ENCODE results near the gene GTF3C4. TPM values are rescaled to one million over a fixed set of nuclear protein-coding genes. Genes with fewer than 3 reads are reported as not detected.

GTF3C4 gene
- total and polyA plus RNA-seq, 2 experiments from 2014 or later, result 9.5 to 39.6 TPM

DNA sequence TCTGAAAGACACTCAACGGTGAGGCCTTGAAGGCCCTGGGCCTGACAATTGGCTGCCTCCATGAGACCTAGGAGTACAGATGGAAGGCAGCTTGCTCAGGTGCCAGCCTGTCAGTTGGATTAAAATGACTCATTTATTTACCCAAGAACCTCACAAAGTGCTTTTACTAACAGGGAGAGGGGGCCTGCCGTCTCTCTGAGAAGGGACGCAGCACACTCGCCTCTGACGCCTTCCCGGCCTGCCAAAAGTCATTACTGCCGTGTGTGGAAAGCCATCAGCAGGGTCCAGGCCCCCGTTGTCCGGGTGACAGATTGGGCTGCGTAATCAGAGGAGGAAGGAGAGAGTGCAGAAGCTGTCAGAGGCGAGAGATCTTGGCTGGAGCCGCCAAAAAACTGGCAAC is 32.9 kb upstream of the GTF3C4 start:
- H3K36me3 ChIP-seq (ENCODE audit: insufficient read depth), result 0 out of 2 replicates have a peak, but pooled peaks cover 6% of the 10 kb centered on the region
- H3K79me2 ChIP-seq (replicated peaks; ENCODE audit: insufficient read depth), result no peaks in the 10 kb centered on the region
- no peak overlapping the region for H3K4me3 Mint-ChIP-seq
- no peak overlapping the region for H2AFZ ChIP-seq
- no peak overlapping the region for H3K27ac ChIP-seq (ENCODE audit: low read depth)
- H3K4me1 Mint-ChIP-seq, result no peaks in the 10 kb centered on the region
- no peaks in the 10 kb centered on the region for H3K4me1 ChIP-seq (ENCODE audit: insufficient read depth)
- no peaks in the 10 kb centered on the region for H3K27me3 Mint-ChIP-seq (ENCODE audit: insufficient read depth, low read depth, poor library complexity)
- H4K20me1 ChIP-seq (replicated peaks; ENCODE audit: insufficient read depth), result peaks cover 10% of the 10 kb centered on the region; the same call in 1 of the 2 replicates
- H3K9me2 ChIP-seq (ENCODE audit: insufficient read depth), result no peaks in the 10 kb centered on the region
- H3K36me3 Mint-ChIP-seq (ENCODE audit: low read depth), result peaks cover 45% of the 10 kb centered on the region
- no peaks in the 10 kb centered on the region for H3F3A ChIP-seq (replicated peaks; ENCODE audit: low read depth)
- DNase-seq (ENCODE audit: low spot score) (no peak), ATAC-seq (no peak)
- H3K4me3 ChIP-seq, result no peak overlapping the region
- H3K9me3 Mint-ChIP-seq, result no peaks in the 10 kb centered on the region
- no peaks in the 10 kb centered on the region for H3K27me3 ChIP-seq (ENCODE audit: insufficient read depth)
- H3K4me2 ChIP-seq, result no peak overlapping the region
- H3K27ac Mint-ChIP-seq, result no peak overlapping the region
- TF ChIP-seq EZH2 (IDR thresholded peaks at IDR 0.05; ENCODE audit: low read depth, unreplicated experiment), result no peak
- TF ChIP-seq, protein P1, sequence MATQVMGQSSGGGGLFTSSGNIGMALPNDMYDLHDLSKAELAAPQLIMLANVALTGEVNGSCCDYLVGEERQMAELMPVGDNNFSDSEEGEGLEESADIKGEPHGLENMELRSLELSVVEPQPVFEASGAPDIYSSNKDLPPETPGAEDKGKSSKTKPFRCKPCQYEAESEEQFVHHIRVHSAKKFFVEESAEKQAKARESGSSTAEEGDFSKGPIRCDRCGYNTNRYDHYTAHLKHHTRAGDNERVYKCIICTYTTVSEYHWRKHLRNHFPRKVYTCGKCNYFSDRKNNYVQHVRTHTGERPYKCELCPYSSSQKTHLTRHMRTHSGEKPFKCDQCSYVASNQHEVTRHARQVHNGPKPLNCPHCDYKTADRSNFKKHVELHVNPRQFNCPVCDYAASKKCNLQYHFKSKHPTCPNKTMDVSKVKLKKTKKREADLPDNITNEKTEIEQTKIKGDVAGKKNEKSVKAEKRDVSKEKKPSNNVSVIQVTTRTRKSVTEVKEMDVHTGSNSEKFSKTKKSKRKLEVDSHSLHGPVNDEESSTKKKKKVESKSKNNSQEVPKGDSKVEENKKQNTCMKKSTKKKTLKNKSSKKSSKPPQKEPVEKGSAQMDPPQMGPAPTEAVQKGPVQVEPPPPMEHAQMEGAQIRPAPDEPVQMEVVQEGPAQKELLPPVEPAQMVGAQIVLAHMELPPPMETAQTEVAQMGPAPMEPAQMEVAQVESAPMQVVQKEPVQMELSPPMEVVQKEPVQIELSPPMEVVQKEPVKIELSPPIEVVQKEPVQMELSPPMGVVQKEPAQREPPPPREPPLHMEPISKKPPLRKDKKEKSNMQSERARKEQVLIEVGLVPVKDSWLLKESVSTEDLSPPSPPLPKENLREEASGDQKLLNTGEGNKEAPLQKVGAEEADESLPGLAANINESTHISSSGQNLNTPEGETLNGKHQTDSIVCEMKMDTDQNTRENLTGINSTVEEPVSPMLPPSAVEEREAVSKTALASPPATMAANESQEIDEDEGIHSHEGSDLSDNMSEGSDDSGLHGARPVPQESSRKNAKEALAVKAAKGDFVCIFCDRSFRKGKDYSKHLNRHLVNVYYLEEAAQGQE (IDR thresholded peaks at IDR 0.05; ENCODE audit: unreplicated experiment), result no peak
- no peak for TF ChIP-seq JUNB (IDR thresholded peaks at IDR 0.05; ENCODE audit: unreplicated experiment)
- no peak for TF ChIP-seq STAT1 (IDR thresholded peaks at IDR 0.05; ENCODE audit: unreplicated experiment)
- TF ChIP-seq, protein P2, sequence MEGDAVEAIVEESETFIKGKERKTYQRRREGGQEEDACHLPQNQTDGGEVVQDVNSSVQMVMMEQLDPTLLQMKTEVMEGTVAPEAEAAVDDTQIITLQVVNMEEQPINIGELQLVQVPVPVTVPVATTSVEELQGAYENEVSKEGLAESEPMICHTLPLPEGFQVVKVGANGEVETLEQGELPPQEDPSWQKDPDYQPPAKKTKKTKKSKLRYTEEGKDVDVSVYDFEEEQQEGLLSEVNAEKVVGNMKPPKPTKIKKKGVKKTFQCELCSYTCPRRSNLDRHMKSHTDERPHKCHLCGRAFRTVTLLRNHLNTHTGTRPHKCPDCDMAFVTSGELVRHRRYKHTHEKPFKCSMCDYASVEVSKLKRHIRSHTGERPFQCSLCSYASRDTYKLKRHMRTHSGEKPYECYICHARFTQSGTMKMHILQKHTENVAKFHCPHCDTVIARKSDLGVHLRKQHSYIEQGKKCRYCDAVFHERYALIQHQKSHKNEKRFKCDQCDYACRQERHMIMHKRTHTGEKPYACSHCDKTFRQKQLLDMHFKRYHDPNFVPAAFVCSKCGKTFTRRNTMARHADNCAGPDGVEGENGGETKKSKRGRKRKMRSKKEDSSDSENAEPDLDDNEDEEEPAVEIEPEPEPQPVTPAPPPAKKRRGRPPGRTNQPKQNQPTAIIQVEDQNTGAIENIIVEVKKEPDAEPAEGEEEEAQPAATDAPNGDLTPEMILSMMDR (conservative IDR thresholded peaks at IDR 0.05; ENCODE audit: low read depth in 2 of 2), result no peak
- no peak for TF ChIP-seq NANOG (IDR thresholded peaks at IDR 0.05; ENCODE audit: borderline replicate concordance)
- TF ChIP-seq, protein P3, sequence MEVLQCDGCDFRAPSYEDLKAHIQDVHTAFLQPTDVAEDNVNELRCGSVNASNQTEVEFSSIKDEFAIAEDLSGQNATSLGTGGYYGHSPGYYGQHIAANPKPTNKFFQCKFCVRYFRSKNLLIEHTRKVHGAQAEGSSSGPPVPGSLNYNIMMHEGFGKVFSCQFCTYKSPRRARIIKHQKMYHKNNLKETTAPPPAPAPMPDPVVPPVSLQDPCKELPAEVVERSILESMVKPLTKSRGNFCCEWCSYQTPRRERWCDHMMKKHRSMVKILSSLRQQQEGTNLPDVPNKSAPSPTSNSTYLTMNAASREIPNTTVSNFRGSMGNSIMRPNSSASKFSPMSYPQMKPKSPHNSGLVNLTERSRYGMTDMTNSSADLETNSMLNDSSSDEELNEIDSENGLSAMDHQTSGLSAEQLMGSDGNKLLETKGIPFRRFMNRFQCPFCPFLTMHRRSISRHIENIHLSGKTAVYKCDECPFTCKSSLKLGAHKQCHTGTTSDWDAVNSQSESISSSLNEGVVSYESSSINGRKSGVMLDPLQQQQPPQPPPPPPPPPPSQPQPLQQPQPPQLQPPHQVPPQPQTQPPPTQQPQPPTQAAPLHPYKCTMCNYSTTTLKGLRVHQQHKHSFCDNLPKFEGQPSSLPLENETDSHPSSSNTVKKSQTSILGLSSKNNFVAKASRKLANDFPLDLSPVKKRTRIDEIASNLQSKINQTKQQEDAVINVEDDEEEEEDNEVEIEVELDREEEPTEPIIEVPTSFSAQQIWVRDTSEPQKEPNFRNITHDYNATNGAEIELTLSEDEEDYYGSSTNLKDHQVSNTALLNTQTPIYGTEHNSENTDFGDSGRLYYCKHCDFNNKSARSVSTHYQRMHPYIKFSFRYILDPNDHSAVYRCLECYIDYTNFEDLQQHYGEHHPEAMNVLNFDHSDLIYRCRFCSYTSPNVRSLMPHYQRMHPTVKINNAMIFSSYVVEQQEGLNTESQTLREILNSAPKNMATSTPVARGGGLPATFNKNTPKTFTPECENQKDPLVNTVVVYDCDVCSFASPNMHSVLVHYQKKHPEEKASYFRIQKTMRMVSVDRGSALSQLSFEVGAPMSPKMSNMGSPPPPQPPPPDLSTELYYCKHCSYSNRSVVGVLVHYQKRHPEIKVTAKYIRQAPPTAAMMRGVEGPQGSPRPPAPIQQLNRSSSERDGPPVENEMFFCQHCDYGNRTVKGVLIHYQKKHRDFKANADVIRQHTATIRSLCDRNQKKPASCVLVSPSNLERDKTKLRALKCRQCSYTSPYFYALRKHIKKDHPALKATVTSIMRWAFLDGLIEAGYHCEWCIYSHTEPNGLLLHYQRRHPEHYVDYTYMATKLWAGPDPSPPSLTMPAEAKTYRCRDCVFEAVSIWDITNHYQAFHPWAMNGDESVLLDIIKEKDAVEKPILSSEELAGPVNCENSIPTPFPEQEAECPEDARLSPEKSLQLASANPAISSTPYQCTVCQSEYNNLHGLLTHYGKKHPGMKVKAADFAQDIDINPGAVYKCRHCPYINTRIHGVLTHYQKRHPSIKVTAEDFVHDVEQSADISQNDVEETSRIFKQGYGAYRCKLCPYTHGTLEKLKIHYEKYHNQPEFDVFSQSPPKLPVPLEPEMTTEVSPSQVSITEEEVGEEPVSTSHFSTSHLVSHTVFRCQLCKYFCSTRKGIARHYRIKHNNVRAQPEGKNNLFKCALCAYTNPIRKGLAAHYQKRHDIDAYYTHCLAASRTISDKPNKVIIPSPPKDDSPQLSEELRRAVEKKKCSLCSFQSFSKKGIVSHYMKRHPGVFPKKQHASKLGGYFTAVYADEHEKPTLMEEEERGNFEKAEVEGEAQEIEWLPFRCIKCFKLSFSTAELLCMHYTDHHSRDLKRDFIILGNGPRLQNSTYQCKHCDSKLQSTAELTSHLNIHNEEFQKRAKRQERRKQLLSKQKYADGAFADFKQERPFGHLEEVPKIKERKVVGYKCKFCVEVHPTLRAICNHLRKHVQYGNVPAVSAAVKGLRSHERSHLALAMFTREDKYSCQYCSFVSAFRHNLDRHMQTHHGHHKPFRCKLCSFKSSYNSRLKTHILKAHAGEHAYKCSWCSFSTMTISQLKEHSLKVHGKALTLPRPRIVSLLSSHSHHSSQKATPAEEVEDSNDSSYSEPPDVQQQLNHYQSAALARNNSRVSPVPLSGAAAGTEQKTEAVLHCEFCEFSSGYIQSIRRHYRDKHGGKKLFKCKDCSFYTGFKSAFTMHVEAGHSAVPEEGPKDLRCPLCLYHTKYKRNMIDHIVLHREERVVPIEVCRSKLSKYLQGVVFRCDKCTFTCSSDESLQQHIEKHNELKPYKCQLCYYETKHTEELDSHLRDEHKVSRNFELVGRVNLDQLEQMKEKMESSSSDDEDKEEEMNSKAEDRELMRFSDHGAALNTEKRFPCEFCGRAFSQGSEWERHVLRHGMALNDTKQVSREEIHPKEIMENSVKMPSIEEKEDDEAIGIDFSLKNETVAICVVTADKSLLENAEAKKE (CRISPR knock-in tag; IDR thresholded peaks at IDR 0.05), result no peak
- no peak for TF ChIP-seq ZNF331 (CRISPR knock-in tag; IDR thresholded peaks at IDR 0.05; ENCODE audit: low read depth)
- TF ChIP-seq ZNF114 (CRISPR knock-in tag; IDR thresholded peaks at IDR 0.05), result no peak

Measured in GM23338 (cell line).